Ovary (tissue), 3 donors: ENCODE results near the gene FAM107B.

ENCODE experiments used
- EP300 ChIP-seq: sonication (generic); formaldehyde crosslinking; IDR thresholded peaks from one replicate; pipeline ENCODE4 v1.6.1; 2017; ENCODE audit warnings: antibody characterized with exemption
- POLR2A ChIP-seq: fragments of 450-650 bp; IDR thresholded peaks from one replicate; pipeline ENCODE4 v1.6.1; 2017; ENCODE audit warnings: antibody characterized with exemption, mild to moderate bottlenecking, moderate library complexity
- TF ChIP-seq, protein P1 (sequence below), 3 donors: fragments of 450-650 bp in 2 of 3; fragments of 200-600 bp in 1 of 3; IDR thresholded peaks; one replicate each; pipeline versions ENCODE4 v1.5.1 to v1.8.0; 2016 to 2022; ENCODE audit warnings: antibody characterized with exemption in 3 of 3, mild to moderate bottlenecking in 1 of 3
- donor health status: DM: no; HTN: no; CAD: no.

DNA sequence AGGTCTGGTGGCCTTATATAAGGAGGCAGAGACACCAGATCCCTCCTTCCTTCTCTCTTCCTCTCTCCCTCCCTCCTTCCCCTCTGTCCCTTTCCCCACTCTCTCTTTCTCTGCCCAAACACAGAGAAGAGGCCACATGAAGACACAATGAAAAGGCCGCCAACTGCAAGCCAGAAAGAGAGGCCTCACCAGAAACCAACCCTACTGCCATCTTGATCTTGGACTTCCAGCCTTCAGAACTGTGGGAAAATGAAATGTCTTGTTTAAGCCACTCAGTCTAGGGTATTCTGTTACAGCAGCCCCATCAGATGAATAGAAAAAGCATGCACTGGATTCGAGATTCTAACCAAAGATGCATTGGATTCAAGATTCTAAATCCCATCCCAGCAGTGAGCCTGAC lies 168.1 kb downstream of the FAM107B start:
- TF ChIP-seq POLR2A (no peak), EP300 (no peak)
- TF ChIP-seq, protein P1, sequence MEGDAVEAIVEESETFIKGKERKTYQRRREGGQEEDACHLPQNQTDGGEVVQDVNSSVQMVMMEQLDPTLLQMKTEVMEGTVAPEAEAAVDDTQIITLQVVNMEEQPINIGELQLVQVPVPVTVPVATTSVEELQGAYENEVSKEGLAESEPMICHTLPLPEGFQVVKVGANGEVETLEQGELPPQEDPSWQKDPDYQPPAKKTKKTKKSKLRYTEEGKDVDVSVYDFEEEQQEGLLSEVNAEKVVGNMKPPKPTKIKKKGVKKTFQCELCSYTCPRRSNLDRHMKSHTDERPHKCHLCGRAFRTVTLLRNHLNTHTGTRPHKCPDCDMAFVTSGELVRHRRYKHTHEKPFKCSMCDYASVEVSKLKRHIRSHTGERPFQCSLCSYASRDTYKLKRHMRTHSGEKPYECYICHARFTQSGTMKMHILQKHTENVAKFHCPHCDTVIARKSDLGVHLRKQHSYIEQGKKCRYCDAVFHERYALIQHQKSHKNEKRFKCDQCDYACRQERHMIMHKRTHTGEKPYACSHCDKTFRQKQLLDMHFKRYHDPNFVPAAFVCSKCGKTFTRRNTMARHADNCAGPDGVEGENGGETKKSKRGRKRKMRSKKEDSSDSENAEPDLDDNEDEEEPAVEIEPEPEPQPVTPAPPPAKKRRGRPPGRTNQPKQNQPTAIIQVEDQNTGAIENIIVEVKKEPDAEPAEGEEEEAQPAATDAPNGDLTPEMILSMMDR (IDR thresholded peaks at IDR 0.05) = no peak
